Panc1 (cell line): ENCODE measurements around the gene DLG3. TPM values are rescaled to one million over a fixed set of nuclear protein-coding genes. Genes with fewer than 3 reads are reported as not detected.

Experiments used
- ATAC-seq: fragments of 200-7000 bp; cut with Tn5 transposase; 2 replicates; pipeline ENCODE4 v1.9.1; 2020; ENCODE audit warnings: mild to moderate bottlenecking, moderate library complexity
- BruUV-seq: library from RNA; stranded (reverse); fragments of 400-500 nt; replicated peaks from 2 replicates; lab custom pipeline; 2021; lab: Mats Ljungman, UMichigan
- CTCF ChIA-PET: fragments of 300-600 bp; sonication (Branson Sonifier 250); formaldehyde crosslinking; loops from one replicate; lab custom pipeline; 2022; ENCODE audit warnings: antibody characterized with exemption; lab: Charles Lee
- POLR2A ChIA-PET: fragments of 300-600 bp; sonication (Branson Sonifier 250); formaldehyde crosslinking; loops from one replicate; lab custom pipeline; 2022; ENCODE audit warnings: antibody characterized with exemption; lab: Charles Lee
- DNase-seq: peaks from one replicate; pipeline ENCODE4 v3.0.0-alpha.2; 2010; ENCODE audit warnings: low read depth, low spot score
- H3K27ac ChIP-seq: 2 replicates; pipeline ENCODE4 v1.5.1; 2011; ENCODE audit warnings: mild to moderate bottlenecking, low read length, inconsistent platforms
- H3K27me3 ChIP-seq: fragments of 200-500 bp; sonication (Bioruptor generic); 2 replicates; pipeline ENCODE4 v1.6.0; 2014; ENCODE audit warnings: low read length, inconsistent platforms; ENCODE audit not compliant: control insufficient read depth, insufficient read depth
- H3K36me3 ChIP-seq: fragments of 200-500 bp; sonication (Bioruptor generic); 2 replicates; pipeline ENCODE4 v1.5.1; 2014; ENCODE audit warnings: inconsistent platforms, mild to moderate bottlenecking, low read length, moderate library complexity; ENCODE audit not compliant: control insufficient read depth, insufficient read depth
- H3K4me1 ChIP-seq: 2 replicates; pipeline ENCODE4 v1.5.1; 2011; ENCODE audit warnings: inconsistent platforms, mild to moderate bottlenecking, low read length, moderate library complexity; ENCODE audit not compliant: control insufficient read depth, insufficient read depth
- H3K4me3 ChIP-seq, 2 experiments: 2 replicates each; pipeline ENCODE4 v1.5.1; 2011 to 2012; ENCODE audit warnings: low read depth in 2 of 2, low read length in 2 of 2, mild to moderate bottlenecking in 2 of 2, inconsistent platforms in 1 of 2, moderate library complexity in 1 of 2
- H3K9me3 ChIP-seq: fragments of 200-500 bp; sonication (Bioruptor generic); 2 replicates; pipeline ENCODE4 v1.5.1; 2014; ENCODE audit warnings: low read depth, mild to moderate bottlenecking, inconsistent platforms, low read length, moderate library complexity; ENCODE audit not compliant: control insufficient read depth, insufficient read depth
- CTCF ChIP-seq: fragments of 450-650 bp; IDR thresholded peaks from 2 replicates; pipeline ENCODE4 v1.5.1; 2017; ENCODE audit warnings: mild to moderate bottlenecking
- POLR2AphosphoS5 ChIP-seq: IDR thresholded peaks from 2 replicates; pipeline ENCODE4 v1.6.1; 2012; ENCODE audit warnings: mild to moderate bottlenecking, low read depth, low read length, moderate library complexity
- REST ChIP-seq, 2 experiments: IDR thresholded peaks; 2 replicates each; pipeline ENCODE4 v1.6.1; 2011 to 2012; ENCODE audit warnings: low read depth in 2 of 2, control low read depth in 1 of 2, low read length in 1 of 2, mild to moderate bottlenecking in 1 of 2, moderate library complexity in 1 of 2; ENCODE audit not compliant: insufficient read depth in 1 of 2
- SIN3A ChIP-seq: IDR thresholded peaks from 2 replicates; pipeline ENCODE4 v1.6.1; 2012; ENCODE audit warnings: low read depth, mild to moderate bottlenecking, low read length, moderate library complexity, borderline replicate concordance; ENCODE audit not compliant: insufficient read depth
- TCF7L2 ChIP-seq: IDR thresholded peaks from 2 replicates; pipeline ENCODE4 v1.6.1; 2011; ENCODE audit warnings: mild to moderate bottlenecking, low read depth, low read length, inconsistent platforms
- in situ Hi-C: cut with HindIII; loops from 2 replicates; pipeline ENCODE4 v1.10.0; 2016; ENCODE audit warnings: low sequenced_read_pairs, low pct_unique_long_range_greater_than_20kb
- intact Hi-C: fragments of 100-400 bp; cut with micrococcal nuclease; formaldehyde crosslinking; loops from one replicate; pipeline ENCODE4 v1.10.0; 2022; ENCODE audit not compliant: unreplicated experiment
- total RNA-seq: library from RNA; stranded (reverse); gene quantifications from one replicate; pipeline ENCODE4 v1.2.1, GENCODE V29; 2021; ENCODE audit not compliant: unreplicated experiment

The DLG3 gene
- total RNA-seq, 1 experiment from 2014 or later, result 3.0 TPM

- intact Hi-C loops, result no loop called here
- Histone ChIP-seq H3K27me3 (peaks cover 2% of the 10 kb centered on the region; the same call in 1 of the 2 replicates), H3K36me3 (no peaks in the 10 kb centered on the region), H3K4me3 (no peak overlapping the region), H3K4me1 (peaks cover 7% of the 10 kb centered on the region), H3K9me3 (no peaks in the 10 kb centered on the region), H3K27ac (no peak overlapping the region)
- ChIA-PET CTCF (no interaction called here), POLR2A (no interaction called here)
- BruUV-seq, result no TSS peak
- TF ChIP-seq REST (IDR thresholded peaks at IDR 0.05; ENCODE audit: insufficient read depth in 1 of 2, low read depth in 2 of 2, low read length in 1 of 2) (no peak), TCF7L2 (no peak), POLR2AphosphoS5 (no peak), CTCF (no peak), SIN3A (no peak)
- ATAC-seq, result no peak
- no peak for DNase-seq
- in situ Hi-C loops, result no loop called here
Measured at GRCh38 chrX:70437011-70437410, 7.6 kb upstream of the DLG3 start.

GRCh38 chrX:70437921-70438665 is 6.5 kb upstream of the DLG3 start:
- BruUV-seq, result no TSS peak
- intact Hi-C loops, result no loop called here
- POLR2A ChIA-PET, result no interaction called here
- H3K4me1 ChIP-seq, result peaks cover 7% of the 10 kb centered on the region
- no peaks in the 10 kb centered on the region for H3K36me3 ChIP-seq
- in situ Hi-C loops, result no loop called here
- no peak for ATAC-seq
- TF ChIP-seq TCF7L2 (no peak), POLR2AphosphoS5 (no peak), REST (IDR thresholded peaks at IDR 0.05; ENCODE audit: insufficient read depth in 1 of 2, low read depth in 2 of 2, low read length in 1 of 2) (no peak), SIN3A (no peak), CTCF (no peak)
- no peaks in the 10 kb centered on the region for H3K9me3 ChIP-seq
- H3K27me3 ChIP-seq, result peaks cover 4% of the 10 kb centered on the region; the same call in 1 of the 2 replicates
- CTCF ChIA-PET, result no interaction called here
- no peak overlapping the region for H3K27ac ChIP-seq
- no peak overlapping the region for H3K4me3 ChIP-seq
- no peak for DNase-seq
